ENCODE results near the gene TSPAN15. TPM values are rescaled to one million over a fixed set of nuclear protein-coding genes. Genes with fewer than 3 reads are reported as not detected.

The TSPAN15 gene
- total RNA-seq, 1 experiment from 2014 or later = 8.3 TPM

- no peak overlapping the region for H3K27ac Mint-ChIP-seq
- H3K27me3 Mint-ChIP-seq (ENCODE audit: low read depth) = no peaks in the 10 kb centered on the region
- H3K4me3 Mint-ChIP-seq = no peak overlapping the region
- H3K4me1 Mint-ChIP-seq = peaks cover 19% of the 10 kb centered on the region
- POLR2A ChIA-PET = no interaction called here
- ATAC-seq (no peak), DNase-seq (ENCODE audit: low spot score) (no peak)
- H3K9me3 Mint-ChIP-seq = no peaks in the 10 kb centered on the region
- no peak for TF ChIP-seq OVOL2 (CRISPR knock-in tag; IDR thresholded peaks at IDR 0.05; ENCODE audit: borderline replicate concordance)
- no peak for TF ChIP-seq ATF6 (CRISPR knock-in tag; IDR thresholded peaks at IDR 0.05)
- TF ChIP-seq EMX1 (CRISPR knock-in tag; IDR thresholded peaks at IDR 0.05) = no peak
- no peak for TF ChIP-seq NFATC4 (CRISPR knock-in tag; IDR thresholded peaks at IDR 0.05)
- no peak for TF ChIP-seq MLX (CRISPR knock-in tag; IDR thresholded peaks at IDR 0.05)
- TF ChIP-seq STAT6 (CRISPR knock-in tag; conservative IDR thresholded peaks at IDR 0.05; ENCODE audit: low read depth) = no peak
- TF ChIP-seq AR (CRISPR knock-in tag; IDR thresholded peaks at IDR 0.05) = no peak
- TF ChIP-seq RELA (CRISPR knock-in tag; IDR thresholded peaks at IDR 0.05; ENCODE audit: borderline replicate concordance) = no peak
- no peak for TF ChIP-seq ZNF317 (CRISPR knock-in tag; IDR thresholded peaks at IDR 0.05; ENCODE audit: borderline replicate concordance, low read depth)
- TF ChIP-seq FOXP1 (CRISPR knock-in tag; IDR thresholded peaks at IDR 0.05; ENCODE audit: borderline replicate concordance) = no peak
- TF ChIP-seq PRRX2 (CRISPR knock-in tag; IDR thresholded peaks at IDR 0.05) = no peak
- TF ChIP-seq CREB1 (CRISPR knock-in tag; IDR thresholded peaks at IDR 0.05) = no peak
- no peak for TF ChIP-seq JUN (CRISPR knock-in tag; IDR thresholded peaks at IDR 0.05)
- no peak for TF ChIP-seq GABPB1 (CRISPR knock-in tag; IDR thresholded peaks at IDR 0.05)
- TF ChIP-seq CDX4 (CRISPR knock-in tag; IDR thresholded peaks at IDR 0.05; ENCODE audit: borderline replicate concordance) = no peak
- H3K36me3 Mint-ChIP-seq = no peaks in the 10 kb centered on the region
- CTCF ChIA-PET = interaction anchor here (2.4 to 6.3 kb wide), 4 partner anchors 61 to 160 kb away, joined by 8 to 511 read pairs (median 38); partner anchors contain the start of genes NEUROG3 and TSPAN15
Observed at GRCh38 chr10:69513617-69514016, 62.4 kb downstream of the TSPAN15 start.

- H3K4me1 Mint-ChIP-seq = peaks cover 19% of the 10 kb centered on the region
- POLR2A ChIA-PET = interaction anchor here (1.1 to 2.9 kb wide), 3 partner anchors 59 to 131 kb away, joined by 3 to 19 read pairs (median 3); no protein-coding TSS in a partner anchor
Observed at GRCh38 chr10:69515699-69516259, 64.5 kb downstream of the TSPAN15 start.

More at GRCh38 chr10:69515699-69516259, 64.5 kb downstream of the TSPAN15 start:
- Mint-ChIP-seq H3K27me3 (ENCODE audit: low read depth) (no peaks in the 10 kb centered on the region), H3K4me3 (no peak overlapping the region), H3K36me3 (peaks cover 2% of the 10 kb centered on the region), H3K9me3 (peaks cover 6% of the 10 kb centered on the region), H3K27ac (no peak overlapping the region)
- DNase-seq (ENCODE audit: low spot score) = peak; percentile 88
- CTCF ChIA-PET = interaction anchor here (0.7 to 6.3 kb wide), 65 partner anchors 9 to 871 kb away, joined by 3 to 511 read pairs (median 5); partner anchors contain the start of genes FAM241B, NEUROG3, TACR2 and TSPAN15
- TF ChIP-seq CTCF (IDR thresholded peaks at IDR 0.05) = peak; percentile 94
- peak; percentile 86 for TF ChIP-seq GTF2I (CRISPR knock-in tag; conservative IDR thresholded peaks at IDR 0.05)
- TF ChIP-seq E2F4 (CRISPR knock-in tag; IDR thresholded peaks at IDR 0.05; ENCODE audit: borderline replicate concordance, low read depth) = no peak
- peak; percentile 51; the same call in 1 of the 2 replicates for TF ChIP-seq ZNF232 (CRISPR knock-in tag; IDR thresholded peaks at IDR 0.05)
- ATAC-seq = peak; percentile 89

Measured in WTC11 (cell line).